ENCODE measurements around the gene POFUT2. TPM values are rescaled to one million over a fixed set of nuclear protein-coding genes. Genes with fewer than 3 reads are reported as not detected.

POFUT2 gene
- total RNA-seq, 1 experiment from 2014 or later: 28.2 TPM

GRCh38 chr21:45331531-45332147 is 43.9 kb upstream of the POFUT2 start:
- Histone ChIP-seq H3K4me3 (ENCODE audit: low read length) (no peak overlapping the region), H3K27ac (ENCODE audit: low read length) (no peak overlapping the region), H3K9ac (ENCODE audit: low read length) (no peak overlapping the region), H3K27me3 (ENCODE audit: low read length) (no peaks in the 10 kb centered on the region), H3F3A (ENCODE audit: low read length, unreplicated experiment) (no peaks in the 10 kb centered on the region), H3K4me2 (ENCODE audit: low read length) (no peak overlapping the region), H3K36me3 (ENCODE audit: low read depth, low read length) (no peaks in the 10 kb centered on the region), H3K79me2 (ENCODE audit: low read length) (no peaks in the 10 kb centered on the region), H3K9me3 (ENCODE audit: low read length) (no peaks in the 10 kb centered on the region), H3K4me1 (ENCODE audit: insufficient read depth, low read length) (peaks cover 25% of the 10 kb centered on the region), H4K20me1 (ENCODE audit: low read length) (no peaks in the 10 kb centered on the region), H2AFZ (ENCODE audit: low read length) (no peak overlapping the region), H3K9me2 (replicated peaks; ENCODE audit: low read length) (no peaks in the 10 kb centered on the region)
- ATAC-seq (no peak), DNase-seq (no peak)
- BruUV-seq (replicated peaks): no TSS peak
- intact Hi-C loops (cut with micrococcal nuclease): no loop called here
- ChIA-PET CTCF (no interaction called here), POLR2A (ENCODE audit: unreplicated experiment) (no interaction called here)
- TF ChIP-seq, protein P1, sequence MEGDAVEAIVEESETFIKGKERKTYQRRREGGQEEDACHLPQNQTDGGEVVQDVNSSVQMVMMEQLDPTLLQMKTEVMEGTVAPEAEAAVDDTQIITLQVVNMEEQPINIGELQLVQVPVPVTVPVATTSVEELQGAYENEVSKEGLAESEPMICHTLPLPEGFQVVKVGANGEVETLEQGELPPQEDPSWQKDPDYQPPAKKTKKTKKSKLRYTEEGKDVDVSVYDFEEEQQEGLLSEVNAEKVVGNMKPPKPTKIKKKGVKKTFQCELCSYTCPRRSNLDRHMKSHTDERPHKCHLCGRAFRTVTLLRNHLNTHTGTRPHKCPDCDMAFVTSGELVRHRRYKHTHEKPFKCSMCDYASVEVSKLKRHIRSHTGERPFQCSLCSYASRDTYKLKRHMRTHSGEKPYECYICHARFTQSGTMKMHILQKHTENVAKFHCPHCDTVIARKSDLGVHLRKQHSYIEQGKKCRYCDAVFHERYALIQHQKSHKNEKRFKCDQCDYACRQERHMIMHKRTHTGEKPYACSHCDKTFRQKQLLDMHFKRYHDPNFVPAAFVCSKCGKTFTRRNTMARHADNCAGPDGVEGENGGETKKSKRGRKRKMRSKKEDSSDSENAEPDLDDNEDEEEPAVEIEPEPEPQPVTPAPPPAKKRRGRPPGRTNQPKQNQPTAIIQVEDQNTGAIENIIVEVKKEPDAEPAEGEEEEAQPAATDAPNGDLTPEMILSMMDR (conservative IDR thresholded peaks at IDR 0.05; ENCODE audit: low read depth, low read length): no peak
- TF ChIP-seq EZH2phosphoT487 (IDR thresholded peaks at IDR 0.05; ENCODE audit: borderline replicate concordance, low read length) (no peak), EZH2 (IDR thresholded peaks at IDR 0.05; ENCODE audit: low read length, unreplicated experiment) (no peak)

GRCh38 chr21:45330851-45331261 is 43.2 kb upstream of the POFUT2 start:
- H4K20me1 ChIP-seq (ENCODE audit: low read length): no peaks in the 10 kb centered on the region
- H3F3A ChIP-seq (ENCODE audit: low read length, unreplicated experiment): no peaks in the 10 kb centered on the region
- H3K4me2 ChIP-seq (ENCODE audit: low read length): peak overlapping the region; percentile 82; the same call in 1 of the 2 replicates
- H2AFZ ChIP-seq (ENCODE audit: low read length): no peak overlapping the region
- peaks cover 25% of the 10 kb centered on the region for H3K4me1 ChIP-seq (ENCODE audit: insufficient read depth, low read length)
- BruUV-seq (replicated peaks): no TSS peak
- no peak overlapping the region for H3K4me3 ChIP-seq (ENCODE audit: low read length)
- no peaks in the 10 kb centered on the region for H3K9me3 ChIP-seq (ENCODE audit: low read length)
- H3K9ac ChIP-seq (ENCODE audit: low read length): no peak overlapping the region
- ATAC-seq: no peak
- H3K27me3 ChIP-seq (ENCODE audit: low read length): no peaks in the 10 kb centered on the region
- no peaks in the 10 kb centered on the region for H3K9me2 ChIP-seq (replicated peaks; ENCODE audit: low read length)
- no peaks in the 10 kb centered on the region for H3K79me2 ChIP-seq (ENCODE audit: low read length)
- ChIA-PET CTCF (no interaction called here), POLR2A (ENCODE audit: unreplicated experiment) (no interaction called here)
- intact Hi-C loops (cut with micrococcal nuclease): loop anchor here (1.0 kb wide), 1 partner anchor 33 kb away; no protein-coding TSS in a partner anchor
- H3K27ac ChIP-seq (ENCODE audit: low read length): no peak overlapping the region
- no peaks in the 10 kb centered on the region for H3K36me3 ChIP-seq (ENCODE audit: low read depth, low read length)
- DNase-seq: no peak
- TF ChIP-seq, protein P1 (conservative IDR thresholded peaks at IDR 0.05; ENCODE audit: low read depth, low read length): no peak
- TF ChIP-seq EZH2 (IDR thresholded peaks at IDR 0.05; ENCODE audit: low read length, unreplicated experiment): no peak
- TF ChIP-seq EZH2phosphoT487 (IDR thresholded peaks at IDR 0.05; ENCODE audit: borderline replicate concordance, low read length): no peak

DNA sequence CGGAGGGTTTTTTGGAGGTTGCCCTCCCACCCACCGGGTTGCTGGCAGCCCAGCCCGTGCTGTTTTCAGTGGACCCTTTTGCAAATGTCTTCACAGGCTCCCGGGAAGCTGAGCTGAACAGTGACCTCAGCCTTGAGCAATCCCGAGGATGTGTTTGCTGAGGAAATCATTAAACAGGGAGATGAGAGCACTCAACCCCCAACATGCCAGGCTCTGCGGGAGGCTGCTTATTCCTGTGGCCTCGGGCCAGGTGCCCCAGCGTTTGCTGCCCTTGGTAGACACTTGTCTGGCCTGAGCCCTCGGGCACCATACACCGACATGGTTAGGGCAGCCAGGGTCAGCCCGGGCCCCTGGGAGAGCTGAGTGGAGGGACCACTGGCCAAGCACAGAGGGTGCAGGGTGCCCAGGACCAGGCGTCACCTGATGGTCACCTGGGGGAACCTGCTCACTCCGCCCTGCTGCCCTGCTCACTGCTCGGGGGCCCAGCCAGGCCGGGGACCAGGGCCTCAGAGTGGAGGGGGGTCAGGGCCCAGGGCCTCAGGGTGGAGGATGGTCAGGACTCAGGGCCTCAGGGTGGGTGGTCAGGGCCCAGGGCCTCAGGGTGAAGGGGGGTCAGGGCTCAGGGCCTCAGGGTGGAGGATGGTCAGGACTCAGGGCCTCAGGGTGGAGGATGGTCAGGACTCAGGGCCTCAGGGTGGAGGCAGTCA is 42.5 kb upstream of the POFUT2 start:
- Histone ChIP-seq H3K4me3 (ENCODE audit: low read length) (peak overlapping the region; percentile 48; the same call in 1 of the 2 replicates), H3K4me2 (ENCODE audit: low read length) (peak overlapping the region; percentile 82), H3K27me3 (ENCODE audit: low read length) (no peaks in the 10 kb centered on the region), H3K79me2 (ENCODE audit: low read length) (no peaks in the 10 kb centered on the region), H3K9me3 (ENCODE audit: low read length) (no peaks in the 10 kb centered on the region), H3K9ac (ENCODE audit: low read length) (peak overlapping the region; percentile 15), H3K9me2 (replicated peaks; ENCODE audit: low read length) (no peaks in the 10 kb centered on the region), H3K27ac (ENCODE audit: low read length) (peak overlapping the region; percentile 71), H2AFZ (ENCODE audit: low read length) (peak overlapping the region; percentile 74), H3K36me3 (ENCODE audit: low read depth, low read length) (no peaks in the 10 kb centered on the region), H4K20me1 (ENCODE audit: low read length) (no peaks in the 10 kb centered on the region), H3K4me1 (ENCODE audit: insufficient read depth, low read length) (peaks cover 25% of the 10 kb centered on the region), H3F3A (ENCODE audit: low read length, unreplicated experiment) (no peaks in the 10 kb centered on the region)
- ATAC-seq: peak; percentile 88
- intact Hi-C loops (cut with micrococcal nuclease): loop anchor here (1.0 kb wide), 1 partner anchor 34 kb away; no protein-coding TSS in a partner anchor
- ChIA-PET CTCF (interaction anchor here (1.0 kb wide), 1 partner anchor 97 kb away, joined by 4 read pairs; no protein-coding TSS in a partner anchor), POLR2A (ENCODE audit: unreplicated experiment) (no interaction called here)
- TSS peak; percentile 77 for BruUV-seq (replicated peaks)
- peak; percentile 86 for DNase-seq
- TF ChIP-seq EZH2phosphoT487 (IDR thresholded peaks at IDR 0.05; ENCODE audit: borderline replicate concordance, low read length): no peak
- TF ChIP-seq, protein P1 (conservative IDR thresholded peaks at IDR 0.05; ENCODE audit: low read depth, low read length): no peak
- no peak for TF ChIP-seq EZH2 (IDR thresholded peaks at IDR 0.05; ENCODE audit: low read length, unreplicated experiment)

Measured in PC-3 (cell line).